SK-N-SH treated with all-trans-retinoic acid at 6 μM for 48 hours (cell line): ENCODE measurements around the gene HSF4.

Experiments
- ARNTL ChIP-seq: fragments of 450-650 bp; formaldehyde crosslinking; IDR thresholded peaks from 2 replicates; pipeline ENCODE4 v1.5.0; 2020; ENCODE audit warnings: low read depth, mild to moderate bottlenecking, moderate library complexity, borderline replicate concordance
- CREB5 ChIP-seq: fragments of 250-450 bp; sonication (Bioruptor Pico); IDR thresholded peaks from 2 replicates; pipeline ENCODE4 v1.5.1; 2020; ENCODE audit warnings: low read depth, mild to moderate bottlenecking, moderate library complexity
- ESRRG ChIP-seq: fragments of 250-450 bp; sonication (Bioruptor Pico); IDR thresholded peaks from 2 replicates; pipeline ENCODE4 v1.6.1; 2021; ENCODE audit warnings: mild to moderate bottlenecking
- ISL1 ChIP-seq: fragments of 250-450 bp; sonication (Bioruptor Pico); IDR thresholded peaks from 2 replicates; pipeline ENCODE4 v2.1.2; 2022; ENCODE audit warnings: mild to moderate bottlenecking, moderate library complexity
- POU6F1 ChIP-seq: fragments of 250-450 bp; sonication (Bioruptor Pico); IDR thresholded peaks from 2 replicates; pipeline ENCODE4 v1.8.0; 2021; ENCODE audit warnings: low read depth, mild to moderate bottlenecking, moderate library complexity, borderline replicate concordance
- PPARA ChIP-seq: fragments of 250-450 bp; sonication (Bioruptor Pico); IDR thresholded peaks from 2 replicates; pipeline ENCODE4 v1.5.0; 2020; ENCODE audit warnings: mild to moderate bottlenecking, borderline replicate concordance
- TSHZ2 ChIP-seq: fragments of 250-450 bp; sonication (Bioruptor Pico); IDR thresholded peaks from 2 replicates; pipeline ENCODE4 v1.5.0; 2020; ENCODE audit warnings: mild to moderate bottlenecking, moderate library complexity
- ZC3H10 ChIP-seq: fragments of 250-450 bp; sonication (Bioruptor Pico); IDR thresholded peaks from 2 replicates; pipeline ENCODE4 v1.5.1; 2021; ENCODE audit warnings: mild to moderate bottlenecking, moderate library complexity
- ZFP30 ChIP-seq: fragments of 450-650 bp; formaldehyde crosslinking; IDR thresholded peaks from 2 replicates; pipeline ENCODE4 v1.5.0; 2022; ENCODE audit warnings: mild to moderate bottlenecking, moderate library complexity
- ZNF70 ChIP-seq: fragments of 450-650 bp; formaldehyde crosslinking; IDR thresholded peaks from 2 replicates; pipeline ENCODE4 v1.5.0; 2020; ENCODE audit warnings: mild to moderate bottlenecking, moderate library complexity
- ZNF8 ChIP-seq: fragments of 450-650 bp; formaldehyde crosslinking; IDR thresholded peaks from 2 replicates; pipeline ENCODE4 v1.5.0; 2020; ENCODE audit warnings: mild to moderate bottlenecking, moderate library complexity

- TF ChIP-seq ARNTL (CRISPR knock-in tag), result no peak
- TF ChIP-seq ISL1 (CRISPR knock-in tag), result no peak
- TF ChIP-seq ZNF8 (CRISPR knock-in tag), result no peak
- no peak for TF ChIP-seq ZC3H10 (CRISPR knock-in tag)
- TF ChIP-seq PPARA (CRISPR knock-in tag), result no peak
- TF ChIP-seq CREB5, result no peak
- TF ChIP-seq ZNF70, result no peak
- TF ChIP-seq TSHZ2 (CRISPR knock-in tag), result no peak
- TF ChIP-seq POU6F1 (CRISPR knock-in tag), result no peak
- no peak for TF ChIP-seq ESRRG
- TF ChIP-seq ZFP30 (CRISPR knock-in tag), result no peak
These were observed 35.3 kb downstream of the HSF4 start for GRCh38 chr16:67199808-67200198.
